NCI-H2107 (cell line): Measurements from ENCODE around the gene ZNF710.

Experiments used
- DNase-seq: peaks from one replicate; lab custom pipeline; 2025; lab: John Stamatoyannopoulos, UW

Gene ZNF710

DNA sequence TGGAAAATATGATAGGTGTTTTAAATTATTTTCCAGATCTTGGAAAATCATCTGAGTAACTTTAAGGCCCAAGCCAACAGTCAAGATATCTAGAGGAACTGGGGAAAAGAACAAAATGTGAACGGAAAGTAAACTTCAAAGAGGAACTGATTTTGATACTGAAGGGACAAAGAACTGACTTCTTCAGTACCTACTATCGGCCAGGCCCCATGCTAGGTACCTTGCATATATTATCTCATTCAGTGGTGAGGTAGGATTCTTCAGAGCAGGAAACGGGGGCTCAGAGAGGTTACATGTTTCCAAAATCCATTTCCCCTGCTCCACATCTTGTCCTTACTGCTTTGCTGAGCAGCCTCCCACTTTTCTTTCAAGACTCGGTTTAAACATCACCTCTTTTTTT lies 9.8 kb upstream of the ZNF710 start:
- no peak for DNase-seq

DNA sequence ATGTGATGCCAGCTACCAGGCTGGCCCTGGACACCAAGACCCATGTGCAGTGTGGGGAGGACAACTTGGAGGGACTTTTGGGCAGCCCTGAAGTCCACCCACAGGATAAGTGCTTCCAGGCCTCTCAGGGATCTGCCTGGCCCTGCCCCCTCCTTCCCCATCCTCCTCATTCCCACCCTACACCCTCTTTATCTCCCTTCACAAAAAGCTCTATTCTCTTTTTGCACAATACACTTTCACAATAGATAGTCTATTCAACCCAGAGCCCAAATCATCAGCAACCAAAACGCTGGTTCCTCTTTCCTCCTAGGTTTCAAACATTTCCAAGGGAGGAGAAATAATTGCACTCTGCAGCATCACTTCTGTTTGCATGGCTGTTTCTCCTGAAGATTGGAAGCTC lies 7.8 kb upstream of the ZNF710 start:
- no peak for DNase-seq

DNA sequence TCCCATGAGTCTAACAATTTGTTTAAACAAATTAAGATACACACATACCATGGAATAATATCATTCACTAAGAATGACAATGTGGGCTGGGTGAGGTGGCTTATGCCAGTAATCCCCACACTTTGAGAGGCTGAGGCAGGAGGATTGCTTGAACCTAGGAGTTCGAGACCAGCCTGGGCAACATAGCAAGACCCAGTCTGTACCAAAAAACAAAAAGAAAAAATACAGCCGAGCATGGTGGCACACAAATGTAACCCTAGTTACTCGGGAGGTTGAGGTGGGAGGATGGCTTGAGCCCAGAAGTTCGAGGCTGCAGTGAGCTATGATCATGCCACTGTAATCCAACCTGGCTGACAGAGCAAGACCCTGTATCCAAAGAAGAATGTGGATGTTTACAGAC lies 4.0 kb upstream of the ZNF710 start:
- no peak for DNase-seq

DNA sequence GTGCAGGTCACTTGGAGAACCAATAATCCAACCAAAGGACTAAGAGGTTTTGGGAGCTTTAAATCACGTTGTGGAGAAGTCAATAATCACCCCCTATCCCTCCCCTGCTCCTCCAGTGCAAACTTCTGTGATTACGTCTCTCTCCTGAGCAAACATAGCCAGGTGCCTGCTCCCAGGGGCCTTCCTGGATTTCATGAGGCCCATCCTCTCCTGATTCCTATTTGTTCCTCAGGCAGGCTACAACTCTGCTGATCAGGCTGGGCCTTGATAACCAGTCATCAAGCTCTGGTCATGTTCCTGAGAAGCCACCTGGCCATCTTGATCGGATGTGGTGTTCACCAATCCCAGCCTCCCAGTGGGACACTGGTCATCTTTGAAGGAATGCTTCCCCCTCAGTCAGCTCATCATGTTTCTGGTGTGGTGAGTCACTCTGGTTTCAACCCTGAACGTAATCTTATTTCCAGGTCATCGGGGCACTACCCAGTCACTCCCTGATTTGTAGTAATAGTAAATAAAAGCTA lies 2.9 kb upstream of the ZNF710 start:
- no peak for DNase-seq

DNA sequence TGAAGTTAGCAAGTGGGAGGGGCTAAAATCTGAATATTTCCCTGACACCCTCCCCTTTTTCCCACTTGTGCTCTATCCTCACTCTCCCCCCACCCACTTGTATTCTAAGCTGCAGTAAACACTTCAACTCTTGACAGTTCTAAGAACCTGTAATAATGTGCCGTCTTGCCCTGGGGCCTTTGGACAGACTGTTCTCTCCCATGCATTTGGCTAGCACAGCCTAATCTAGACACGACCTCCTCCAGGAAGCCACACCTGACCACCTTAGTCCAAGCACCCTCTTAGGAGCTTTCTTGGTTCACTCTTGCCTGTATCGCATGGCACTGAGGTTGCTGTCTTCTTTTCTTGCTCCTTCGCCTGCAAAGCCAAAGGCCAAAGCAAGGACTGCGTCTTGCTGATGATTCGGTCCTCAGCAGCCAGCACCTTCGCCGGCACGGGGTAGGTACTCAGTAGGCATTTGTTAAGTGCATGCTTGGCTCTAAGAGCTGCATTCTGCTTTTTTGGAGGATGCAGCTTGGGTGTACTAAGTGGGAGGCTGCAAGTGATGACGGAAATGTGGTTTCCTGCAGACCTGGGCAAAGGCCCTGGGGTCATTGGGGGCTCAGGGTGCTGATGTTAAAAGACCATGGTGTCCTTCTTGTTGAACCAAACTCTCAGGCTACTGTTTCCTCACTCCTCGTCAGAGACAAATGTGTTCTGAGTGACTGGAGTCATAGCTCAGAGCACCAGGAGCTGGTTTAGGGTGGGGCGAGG lies 2.0 kb upstream of the ZNF710 start:
- no peak for DNase-seq

DNA sequence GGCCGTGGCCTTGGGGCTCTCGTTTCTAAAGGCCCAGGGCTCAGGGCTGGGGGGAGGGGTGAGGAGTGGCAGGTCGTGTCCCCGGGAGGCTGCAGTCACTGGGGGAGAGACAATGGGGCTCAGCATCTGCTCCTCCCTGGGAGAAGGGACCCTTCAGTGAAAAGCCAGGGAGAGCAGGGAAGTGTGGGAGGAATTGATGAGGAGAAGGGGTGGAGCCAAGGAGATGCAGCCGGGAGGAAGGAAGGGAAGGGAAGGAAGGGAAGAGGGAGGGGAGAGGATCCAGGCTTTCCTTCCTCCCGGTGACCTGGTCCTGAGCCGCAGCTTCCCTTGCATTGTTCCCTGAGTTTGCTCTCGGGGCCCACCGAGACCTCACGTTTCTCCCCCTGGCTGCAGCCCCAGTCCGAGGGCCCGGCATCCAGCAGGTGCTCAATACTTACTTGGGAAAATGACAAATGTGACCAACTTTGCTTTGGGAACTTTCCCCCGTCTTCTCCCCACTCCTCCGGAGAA lies 1.4 kb upstream of the ZNF710 start:
- DNase-seq: no peak

DNA sequence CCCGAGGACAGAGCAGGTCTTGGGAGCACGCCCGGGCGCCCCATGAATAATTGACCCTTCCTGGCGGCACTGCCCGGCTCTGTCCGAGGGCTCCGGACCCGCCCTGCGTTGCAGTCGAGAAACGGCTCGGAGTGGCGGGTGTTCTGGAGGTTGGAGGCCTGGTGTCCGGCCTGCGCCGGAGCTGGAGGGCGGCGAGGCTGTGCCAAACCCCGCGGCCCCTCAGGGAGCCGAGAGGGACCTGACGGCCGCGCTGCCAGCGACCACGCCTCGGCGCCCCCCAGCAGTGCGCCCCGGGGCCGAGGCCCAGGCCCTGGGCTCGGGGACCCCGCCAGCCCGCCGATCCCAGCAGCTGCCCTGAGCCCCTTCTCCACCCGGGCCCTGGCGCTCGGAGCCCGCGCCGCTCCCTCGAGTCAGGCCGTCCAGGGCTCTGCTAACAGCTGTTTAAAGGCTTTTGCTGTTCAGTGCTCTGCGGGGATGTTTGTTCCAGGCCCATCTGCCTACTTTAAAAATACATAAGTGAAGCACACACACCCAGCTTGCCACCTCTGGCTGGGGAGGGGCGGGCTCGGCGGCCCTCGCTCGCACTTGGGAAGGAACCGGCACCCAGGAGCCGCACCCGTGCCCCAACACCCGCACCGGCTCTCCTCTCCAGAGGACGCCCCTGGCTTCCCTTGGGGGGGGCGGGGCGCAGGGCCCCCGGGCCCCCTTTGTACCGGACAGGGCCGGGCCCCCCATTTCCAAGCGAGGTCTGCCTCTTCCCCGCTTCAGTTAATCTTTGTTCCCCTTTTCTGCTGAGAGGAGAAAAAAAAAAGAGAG lies 730 bp upstream of the ZNF710 start:
- DNase-seq: no peak

DNA sequence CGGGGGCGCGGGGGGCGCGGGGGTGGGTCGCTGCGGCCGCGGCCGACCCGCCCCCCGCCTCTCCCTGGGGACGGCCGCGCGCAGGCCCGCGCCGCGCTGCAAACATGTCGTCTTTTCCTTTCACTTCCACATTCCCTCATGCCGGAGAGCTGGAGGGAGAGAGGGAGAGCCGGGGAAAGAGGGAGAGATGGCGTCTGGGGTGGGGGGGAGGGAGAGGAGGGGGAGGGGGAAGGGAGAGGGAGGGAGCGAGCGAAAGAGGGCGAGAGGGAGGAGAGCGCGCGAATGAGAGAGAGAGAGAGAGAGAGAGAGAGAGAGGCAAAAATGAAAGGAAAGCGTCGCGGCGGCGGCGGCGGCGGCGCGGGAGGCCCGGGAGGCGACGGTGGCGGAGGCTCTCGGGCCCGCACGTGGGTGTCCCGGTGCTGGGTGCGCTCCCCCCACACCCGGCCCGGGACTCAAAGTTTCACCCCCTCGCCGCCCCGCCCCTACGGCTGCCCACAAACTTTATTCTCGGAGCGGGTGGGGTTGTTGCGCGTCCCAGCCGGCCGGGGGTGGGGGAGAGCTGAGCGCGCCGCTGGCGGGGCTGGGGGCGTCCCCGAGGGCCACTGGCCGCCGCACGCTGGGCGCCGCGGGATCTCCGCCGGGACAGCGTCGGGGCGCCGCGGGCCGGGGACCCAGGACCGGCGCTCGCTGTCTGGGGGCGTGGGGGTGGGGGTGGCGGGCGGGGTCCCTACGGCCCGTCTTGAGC lies 731 bp downstream of the ZNF710 start:
- no peak for DNase-seq

DNA sequence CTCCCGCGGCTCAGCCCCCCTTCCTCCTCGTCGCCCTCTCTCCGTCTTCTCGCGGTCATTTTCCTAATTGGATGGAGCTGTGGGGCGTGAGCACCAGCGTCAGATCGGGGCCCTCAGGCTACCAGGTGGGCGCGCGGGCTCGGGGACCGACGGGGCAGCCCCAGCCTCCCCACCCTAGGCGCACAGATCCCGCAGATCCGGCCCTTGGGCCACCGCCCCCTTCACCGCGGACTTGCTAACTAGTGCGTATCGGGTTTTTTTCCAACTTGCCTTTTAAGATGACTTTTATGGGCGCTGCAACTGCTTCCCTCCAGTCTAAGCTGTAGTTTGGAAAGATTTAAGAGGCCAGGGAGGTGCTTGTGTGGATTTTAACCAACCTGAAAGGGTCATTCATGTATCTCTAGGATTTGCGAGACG lies 1.3 kb downstream of the ZNF710 start:
- DNase-seq: no peak

DNA sequence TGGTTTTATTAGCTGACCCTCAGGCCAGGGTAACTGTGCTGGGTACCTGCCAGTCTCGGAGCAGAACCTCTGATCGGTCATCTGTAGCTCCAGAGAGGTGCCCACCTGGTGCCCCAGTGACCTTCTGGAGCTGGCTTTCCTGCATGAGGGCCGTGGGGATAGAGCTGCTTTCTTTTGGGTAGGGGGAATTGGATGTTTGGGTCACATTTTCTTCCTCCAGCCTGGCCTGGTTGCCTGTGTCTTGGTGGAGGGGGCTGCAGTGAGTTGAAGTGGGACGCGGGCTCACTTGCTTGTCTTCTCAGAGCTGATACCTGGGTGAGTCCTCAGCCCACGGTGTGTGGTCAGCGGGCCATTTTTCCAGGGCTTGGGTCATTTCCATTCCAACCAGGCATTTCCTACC lies 2.6 kb downstream of the ZNF710 start:
- no peak for DNase-seq

DNA sequence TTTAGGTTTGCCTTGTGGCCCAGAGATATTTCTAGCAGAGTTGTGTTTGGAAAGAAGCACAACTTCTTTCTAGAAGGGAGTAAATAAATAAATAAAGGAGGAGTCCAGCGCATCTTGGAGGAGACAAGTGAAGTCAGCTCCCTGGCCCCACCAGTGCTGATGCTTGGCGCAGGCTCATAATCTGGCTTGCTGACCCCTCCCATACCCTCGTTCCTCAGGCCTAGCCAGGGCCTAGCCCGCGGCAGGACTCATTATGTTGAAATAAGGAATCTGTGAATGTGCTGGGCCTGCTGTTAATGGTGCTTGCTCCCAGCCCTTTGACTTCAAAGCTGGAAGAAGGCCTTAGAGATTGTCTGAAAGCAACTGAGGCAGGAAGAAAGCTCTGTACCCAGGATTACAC lies 3.1 kb downstream of the ZNF710 start:
- no peak for DNase-seq

DNA sequence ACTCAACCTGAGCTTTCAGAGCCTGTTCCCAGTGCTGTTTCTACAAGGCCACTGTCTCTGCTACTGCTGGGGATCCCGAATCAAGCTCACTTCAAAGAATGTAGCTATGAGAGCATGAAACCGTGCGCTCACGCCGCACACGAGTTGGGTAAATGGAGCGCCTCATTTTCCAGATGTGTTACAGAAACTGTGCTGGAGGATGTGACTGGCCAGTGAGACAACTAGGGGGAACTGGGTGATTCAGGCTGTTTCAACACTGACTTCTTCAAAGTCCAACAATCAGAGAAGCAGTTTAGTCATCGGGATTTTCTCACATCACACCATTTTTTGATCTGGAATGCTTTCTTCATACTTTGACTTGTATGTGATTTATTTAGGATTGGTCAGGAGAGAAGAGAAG lies 3.5 kb downstream of the ZNF710 start:
- no peak for DNase-seq

DNA sequence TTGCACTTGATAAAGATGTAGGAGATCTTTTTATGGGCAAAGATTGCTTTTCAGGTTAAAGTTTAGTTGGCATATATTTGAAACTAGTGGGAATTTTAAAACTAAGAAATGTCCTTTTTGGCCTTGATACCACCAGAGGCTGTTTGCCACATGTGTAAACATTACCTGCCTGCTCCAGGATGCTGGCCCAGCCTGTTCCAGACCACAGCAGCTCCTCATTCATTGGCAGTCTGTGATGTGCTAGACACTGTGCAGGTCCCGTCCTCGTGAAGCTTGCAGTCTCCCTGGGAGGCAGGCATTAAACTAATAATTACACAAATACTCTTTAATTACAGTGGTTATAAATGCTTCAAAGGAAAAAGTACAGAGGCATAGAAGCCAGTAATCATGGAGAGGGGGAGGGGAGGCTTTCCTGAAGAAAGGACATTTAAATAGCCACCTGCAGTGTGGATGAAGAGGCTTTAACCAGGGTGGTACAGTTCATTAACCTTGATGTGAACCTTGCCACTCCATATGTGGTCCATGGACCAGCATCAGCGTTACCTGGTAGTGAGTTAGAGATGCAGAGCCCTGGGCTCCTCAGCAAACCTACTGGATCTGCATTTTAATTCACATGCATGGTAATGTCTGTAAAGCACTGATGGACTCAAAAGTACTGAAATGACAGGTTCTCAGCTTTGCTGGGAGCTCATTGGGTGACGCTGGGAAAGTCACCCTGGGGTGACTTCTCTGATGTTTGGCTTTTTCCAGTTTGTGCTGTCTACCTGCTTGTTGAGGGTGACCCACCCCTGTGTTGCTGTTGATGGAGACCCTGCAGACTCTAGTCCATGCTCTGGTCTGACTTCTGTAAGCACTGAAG lies 5.3 kb downstream of the ZNF710 start:
- no peak for DNase-seq

DNA sequence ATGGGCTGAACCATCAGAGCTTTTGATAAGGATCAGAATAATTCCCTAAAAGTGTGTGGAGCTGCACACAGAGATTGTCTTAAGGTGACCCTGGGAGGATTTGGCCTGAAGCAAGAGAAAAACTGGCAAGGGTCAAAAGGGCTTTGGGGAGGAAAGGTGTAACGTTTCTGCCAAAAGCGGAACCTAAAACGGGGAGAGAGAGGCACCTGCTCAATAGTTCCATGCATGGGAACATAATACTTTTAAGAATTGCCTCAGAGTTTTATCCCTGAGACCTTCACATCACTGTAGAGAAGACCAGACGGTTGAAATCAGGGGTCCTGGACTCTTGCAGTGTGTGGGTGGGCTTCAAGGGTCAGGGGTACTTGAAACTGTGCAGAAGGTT lies 5.9 kb downstream of the ZNF710 start:
- DNase-seq: no peak

DNA sequence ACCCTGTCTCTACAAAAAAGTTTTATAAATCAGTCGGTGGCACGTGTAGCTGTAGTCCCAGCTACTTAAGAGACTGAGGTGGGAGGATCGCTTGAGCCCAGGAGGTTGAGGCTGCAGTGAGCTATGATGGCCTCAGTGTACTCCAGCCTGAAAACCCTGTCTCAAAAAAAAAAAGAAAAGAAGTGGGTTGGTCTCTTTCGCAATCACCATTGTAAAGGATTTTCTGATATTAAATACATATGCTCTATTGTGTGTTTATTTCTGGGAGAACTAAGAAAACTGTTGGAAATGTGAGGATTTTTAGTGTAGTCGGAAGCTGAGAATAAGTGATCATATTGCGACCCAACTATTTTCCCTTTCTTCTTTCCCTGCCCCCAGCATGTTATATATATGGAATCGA lies 7.5 kb downstream of the ZNF710 start:
- no peak for DNase-seq

DNA sequence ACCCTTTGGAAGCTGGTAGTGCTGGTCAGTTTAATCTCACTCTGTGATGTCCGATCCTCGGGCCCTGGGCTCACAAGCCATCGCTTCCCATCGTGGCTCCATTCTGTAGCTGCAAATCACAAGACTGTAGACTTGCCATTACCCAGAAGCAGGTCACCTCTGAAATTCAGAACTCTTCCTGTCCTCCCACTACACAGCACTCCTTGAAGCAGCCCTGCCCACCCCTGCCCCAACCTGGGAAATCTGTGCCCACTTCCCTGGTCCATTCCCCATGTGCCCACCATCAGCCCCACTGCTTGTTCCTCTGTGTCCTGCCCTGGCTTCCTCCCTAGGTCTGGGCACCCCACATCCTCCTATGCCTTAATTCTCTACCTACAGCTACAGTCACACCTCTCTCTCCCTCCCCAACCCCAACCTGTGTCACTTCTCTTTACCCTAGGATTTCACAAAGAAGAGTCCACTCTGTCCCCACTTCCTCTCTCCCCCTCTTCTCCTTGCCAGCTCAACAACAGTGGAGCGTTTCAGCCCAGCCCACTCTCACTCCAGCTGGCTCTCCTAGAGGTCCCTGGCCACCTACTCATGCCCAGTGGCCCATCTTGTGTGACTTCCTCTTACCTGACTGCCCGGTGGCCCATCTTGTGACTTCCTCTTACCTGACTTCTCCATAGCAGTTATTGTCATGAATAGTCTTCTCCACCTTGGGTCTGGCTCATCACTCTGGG lies 8.3 kb downstream of the ZNF710 start:
- DNase-seq: no peak

DNA sequence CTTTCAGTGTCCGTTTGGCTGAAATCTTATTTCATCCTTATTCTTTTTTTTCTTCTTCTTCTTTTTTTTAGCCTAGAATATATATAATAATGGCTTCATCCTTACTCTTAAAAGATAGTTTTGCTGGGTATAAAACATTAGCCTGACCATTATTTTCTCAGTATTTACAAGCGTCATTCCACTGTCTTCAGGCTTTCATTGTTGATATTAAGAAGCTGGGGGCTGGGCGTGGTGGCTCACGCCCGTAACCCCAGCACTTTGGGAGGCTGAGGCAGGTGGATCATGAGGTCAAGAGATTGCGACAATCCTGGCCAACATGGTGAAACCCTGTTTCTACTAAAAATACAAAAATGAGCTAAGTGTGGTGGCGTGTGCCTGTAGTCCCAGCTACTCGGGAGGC lies 10.6 kb downstream of the ZNF710 start:
- no peak for DNase-seq

DNA sequence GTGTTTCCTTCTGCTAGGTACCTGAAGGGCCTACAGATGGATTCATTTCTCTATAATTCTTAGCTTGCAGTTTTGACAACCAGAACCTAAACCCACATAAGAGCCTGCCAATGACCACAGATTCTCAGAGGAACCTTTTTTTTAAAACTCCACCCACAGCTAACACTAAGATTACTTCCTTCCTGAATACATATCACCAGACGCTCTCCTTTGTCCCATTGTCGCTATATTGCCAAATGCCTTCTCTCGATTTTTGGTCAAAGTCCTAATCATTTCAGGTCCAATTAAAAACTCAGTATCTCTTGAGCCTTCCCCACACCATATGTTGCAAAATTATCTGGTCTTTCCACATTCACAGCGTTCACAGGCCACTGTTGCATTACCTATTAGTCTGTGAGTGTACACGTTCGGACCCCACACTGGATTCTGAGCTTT lies 12.4 kb downstream of the ZNF710 start:
- DNase-seq: no peak

DNA sequence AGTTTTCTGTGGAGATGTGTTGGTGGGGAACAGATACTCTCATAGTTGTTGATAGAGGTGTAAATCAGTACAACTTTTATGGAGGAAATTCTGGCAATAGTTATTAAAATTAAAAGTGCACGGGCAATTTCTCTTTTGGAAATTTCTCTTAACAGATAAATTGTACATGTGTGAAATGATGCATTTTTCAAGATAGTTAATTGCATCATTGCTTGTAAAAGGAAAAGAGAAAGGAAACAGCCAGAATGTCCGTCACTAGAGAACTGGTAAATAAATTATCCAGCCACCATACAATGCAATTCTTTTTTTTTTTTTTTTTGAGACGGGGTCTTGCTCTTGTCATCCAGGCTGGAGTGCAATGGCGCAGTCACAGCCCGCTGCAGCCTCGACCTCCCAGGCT lies 14.2 kb downstream of the ZNF710 start:
- no peak for DNase-seq

DNA sequence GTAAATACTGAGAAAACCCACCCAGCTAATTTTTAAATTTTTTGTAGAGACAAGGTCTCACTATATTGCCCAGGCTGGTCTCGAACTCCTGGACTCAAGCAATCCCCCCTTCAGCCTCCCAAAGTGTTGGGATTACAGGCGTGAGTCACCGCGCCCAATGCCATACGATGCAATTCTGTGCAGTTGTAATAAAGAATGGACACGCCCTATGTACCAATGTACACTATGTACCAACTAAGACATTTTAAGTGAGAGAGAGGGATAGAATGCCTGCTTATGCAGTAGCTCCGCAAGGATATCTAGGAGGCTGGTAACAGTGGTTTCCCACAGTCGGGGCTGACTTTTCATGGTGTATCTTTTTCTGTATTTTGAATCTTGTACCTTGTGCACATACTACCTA lies 14.6 kb downstream of the ZNF710 start:
- no peak for DNase-seq

DNA sequence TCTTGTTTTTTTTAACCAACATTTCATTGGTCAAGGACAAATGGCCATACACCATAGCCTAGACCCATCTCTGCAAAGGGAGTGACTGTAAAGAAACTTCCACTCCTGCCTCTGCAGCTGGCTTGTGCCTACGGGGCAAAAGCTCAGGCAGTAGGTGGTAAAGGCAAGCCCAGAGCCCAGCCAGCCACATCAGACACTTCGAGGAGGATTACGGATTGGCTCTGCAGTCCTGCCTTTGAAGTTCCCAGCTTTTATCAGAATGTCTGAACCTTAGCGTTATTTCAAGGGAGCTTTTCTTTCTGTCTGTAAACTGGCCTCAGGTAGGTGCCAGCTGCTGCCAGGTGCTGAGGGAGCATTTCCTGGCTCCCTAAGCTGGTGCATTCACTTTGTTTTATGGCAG lies 15.6 kb downstream of the ZNF710 start:
- no peak for DNase-seq
